NCI-H2227 (cell line): ENCODE measurements around the gene LOXL3.
A peak's percentile ranks its signal among the peaks of the same experiment; 100 is the strongest.
"Not testable (repeated sequence)": the region's sequence is repeated elsewhere in the genome, so short reads cannot be mapped to it uniquely, and the experiment has no call there.

Source experiments
- DNase-seq: peaks from one replicate; lab custom pipeline; 2025; ENCODE audit not compliant: unreplicated experiment; lab: John Stamatoyannopoulos, UW

The LOXL3 gene

GRCh38 chr2:74497777-74498499 is 55.8 kb downstream of the LOXL3 start:
- DNase-seq: peak; percentile 41

GRCh38 chr2:74496997-74497776 is 56.6 kb downstream of the LOXL3 start:
- no peak for DNase-seq

DNA sequence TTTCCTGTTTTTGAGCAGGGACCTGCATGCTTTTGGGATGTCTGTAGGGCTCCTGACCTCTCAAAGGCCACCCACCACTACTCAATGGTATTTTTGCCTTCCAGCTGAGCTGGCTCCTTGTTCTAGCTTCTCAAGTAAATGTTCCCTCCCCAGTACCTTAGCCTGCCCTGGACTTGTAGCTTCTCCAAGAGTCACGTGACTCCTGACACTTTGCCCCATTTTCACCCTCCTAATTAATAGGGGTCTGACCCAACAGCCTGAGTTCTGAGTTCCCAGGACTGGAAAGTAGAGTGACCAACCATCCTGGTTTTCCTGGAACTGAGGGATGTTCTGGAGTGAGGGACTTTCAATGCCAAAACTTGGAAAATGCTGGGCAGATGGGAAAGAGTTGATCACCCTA is 58.3 kb downstream of the LOXL3 start:
- no peak for DNase-seq

DNA sequence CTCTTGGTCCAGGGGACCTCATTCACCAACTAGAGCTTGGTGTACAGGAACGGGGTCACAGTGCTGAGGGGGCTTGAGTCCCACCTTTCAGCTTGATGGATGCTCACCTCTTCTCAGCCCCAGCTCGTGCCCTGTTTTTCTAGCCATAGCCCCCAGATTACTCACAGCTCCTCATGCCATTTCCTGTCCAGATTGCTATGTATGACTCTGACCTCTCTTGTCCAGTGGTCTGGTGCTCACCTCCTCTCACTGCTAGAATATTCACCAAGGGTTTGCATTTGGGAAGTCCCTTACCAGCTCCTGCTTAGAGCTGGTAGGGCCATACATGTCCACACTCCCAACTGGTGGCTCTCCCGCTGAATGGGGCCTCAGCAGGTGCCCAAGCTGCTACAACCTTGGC is 60.2 kb downstream of the LOXL3 start:
- DNase-seq: no peak

DNA sequence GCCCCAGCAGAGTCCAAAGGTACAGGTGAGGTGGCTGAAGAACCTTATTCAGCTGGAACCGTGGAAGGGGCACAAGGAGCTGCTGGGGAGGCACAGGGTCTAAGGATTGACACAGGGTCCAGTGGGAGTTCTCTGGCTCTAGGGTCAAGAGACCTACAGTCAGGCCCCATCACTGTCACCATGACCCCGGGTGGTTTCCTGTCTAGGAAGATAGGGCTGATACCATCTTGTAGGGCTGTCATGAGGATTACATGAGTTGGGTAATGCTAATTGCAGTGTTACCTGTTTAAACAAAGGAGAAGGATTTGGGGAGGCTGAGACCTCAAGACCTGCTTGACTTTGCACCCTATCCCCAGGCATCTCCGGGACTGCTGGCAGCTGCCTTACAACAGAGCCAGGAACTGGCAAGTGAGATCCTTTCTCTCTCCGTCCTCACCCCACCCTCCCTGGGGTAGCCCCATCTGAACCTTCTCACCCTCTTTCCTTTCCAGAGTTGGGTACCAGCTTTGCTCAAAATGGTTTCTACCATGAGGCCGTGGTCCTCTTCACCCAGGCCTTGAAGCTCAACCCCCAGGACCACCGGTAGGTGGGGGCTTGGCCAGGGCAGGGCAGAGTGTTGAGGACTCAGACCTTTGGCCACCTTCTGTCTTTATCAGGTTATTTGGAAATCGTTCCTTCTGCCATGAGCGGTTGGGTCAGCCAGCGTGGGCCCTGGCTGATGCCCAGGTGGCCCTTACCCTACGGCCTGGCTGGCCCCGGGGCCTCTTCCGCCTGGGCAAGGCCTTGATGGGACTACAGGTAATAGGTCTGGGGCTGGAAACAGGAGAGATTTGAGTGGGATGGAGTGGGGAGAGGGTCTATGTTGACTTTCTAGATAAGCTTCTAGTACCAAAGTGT is 61.8 kb downstream of the LOXL3 start:
- DNase-seq: no peak

- DNase-seq: no peak
These were observed 63.8 kb downstream of the LOXL3 start for GRCh38 chr2:74489906-74490305.

- no peak for DNase-seq
These were observed 64.9 kb downstream of the LOXL3 start for GRCh38 chr2:74488643-74489481.

- no peak for DNase-seq
These were observed 67.6 kb downstream of the LOXL3 start for GRCh38 chr2:74486141-74486540.

DNA sequence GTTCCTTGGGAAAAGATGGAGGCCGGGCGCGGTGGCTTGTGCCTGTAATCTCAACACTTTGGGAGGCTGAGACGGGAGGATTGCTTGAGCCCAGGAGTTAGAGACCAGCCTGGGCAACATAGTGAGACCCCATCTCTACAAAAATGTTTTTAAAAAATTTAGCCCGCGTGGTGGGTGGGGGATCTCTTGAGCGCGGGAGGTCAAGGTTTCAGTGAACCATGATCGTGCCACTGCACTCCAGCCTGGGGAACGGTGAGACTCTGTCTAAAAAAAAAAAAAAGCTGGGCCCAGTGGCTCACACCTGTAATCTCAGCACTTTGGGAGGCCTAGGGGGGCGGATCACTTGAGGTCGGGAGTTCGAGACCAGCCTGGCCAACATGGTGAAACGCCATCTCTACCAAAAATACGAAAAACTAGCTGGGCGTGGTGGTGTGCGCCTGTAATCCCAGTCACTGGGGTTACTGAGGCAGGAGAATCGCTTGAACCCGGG is 70.0 kb downstream of the LOXL3 start:
- not testable (repeated sequence) for DNase-seq

- peak; percentile 95 for DNase-seq
These were observed 70.7 kb downstream of the LOXL3 start, which contains the start of the genes CCDC142 and TTC31 for GRCh38 chr2:74482801-74483674. TSS of gene CCDC142 (minus strand) at chr2:74482998. CDS start at chr2:74482837, 161 bp downstream. TSS of gene TTC31 (plus strand) at chr2:74483081. CDS start at chr2:74483096, 15 bp downstream.
